Measurements from ENCODE around the gene PCDHB12. TPM values are rescaled to one million over a fixed set of nuclear protein-coding genes. Genes with fewer than 3 reads are reported as not detected.
"Not testable (repeated sequence)": the region's sequence is repeated elsewhere in the genome, so short reads cannot be mapped to it uniquely, and the experiment has no call there.

Gene PCDHB12
- total RNA-seq, 4 donors from 2014 or later = 0.22 to 2.6 (median 1.6) TPM

DNA sequence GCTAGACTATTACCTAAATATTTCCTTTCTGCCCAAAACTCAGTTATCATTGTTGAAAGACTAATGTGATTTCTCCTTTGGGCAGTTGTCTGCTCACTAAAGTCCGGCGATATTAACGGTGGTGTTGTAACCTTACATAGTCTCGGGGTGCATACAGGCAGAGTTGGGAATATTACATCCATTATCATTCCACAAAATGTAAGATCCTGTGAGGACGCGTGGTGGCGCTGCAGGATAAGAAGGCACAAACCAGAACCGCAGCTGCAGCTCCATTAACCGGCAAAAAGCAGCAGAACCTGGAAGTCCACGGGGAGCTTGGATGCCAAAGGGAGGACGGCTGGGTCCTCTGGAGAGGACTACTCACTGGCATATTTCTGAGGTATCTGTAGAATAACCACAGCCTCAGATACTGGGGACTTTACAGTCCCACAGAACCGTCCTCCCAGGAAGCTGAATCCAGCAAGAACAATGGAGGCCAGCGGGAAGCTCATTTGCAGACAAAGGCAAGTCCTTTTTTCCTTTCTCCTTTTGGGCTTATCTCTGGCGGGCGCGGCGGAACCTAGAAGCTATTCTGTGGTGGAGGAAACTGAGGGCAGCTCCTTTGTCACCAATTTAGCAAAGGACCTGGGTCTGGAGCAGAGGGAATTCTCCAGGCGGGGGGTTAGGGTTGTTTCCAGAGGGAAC lies 5.3 kb downstream of the PCDHB12 start, which contains the start of gene PCDHB13:
PCDHB13 (plus strand) TSS at position 264 of the 684 bp plus-strand sequence; CDS start at position 469, 205 bp downstream.
- 14 to 18% methylated on average over 10 to 13 of the region's 18 CpGs for WGBS, 2 donors
- TF ChIP-seq, protein P1, sequence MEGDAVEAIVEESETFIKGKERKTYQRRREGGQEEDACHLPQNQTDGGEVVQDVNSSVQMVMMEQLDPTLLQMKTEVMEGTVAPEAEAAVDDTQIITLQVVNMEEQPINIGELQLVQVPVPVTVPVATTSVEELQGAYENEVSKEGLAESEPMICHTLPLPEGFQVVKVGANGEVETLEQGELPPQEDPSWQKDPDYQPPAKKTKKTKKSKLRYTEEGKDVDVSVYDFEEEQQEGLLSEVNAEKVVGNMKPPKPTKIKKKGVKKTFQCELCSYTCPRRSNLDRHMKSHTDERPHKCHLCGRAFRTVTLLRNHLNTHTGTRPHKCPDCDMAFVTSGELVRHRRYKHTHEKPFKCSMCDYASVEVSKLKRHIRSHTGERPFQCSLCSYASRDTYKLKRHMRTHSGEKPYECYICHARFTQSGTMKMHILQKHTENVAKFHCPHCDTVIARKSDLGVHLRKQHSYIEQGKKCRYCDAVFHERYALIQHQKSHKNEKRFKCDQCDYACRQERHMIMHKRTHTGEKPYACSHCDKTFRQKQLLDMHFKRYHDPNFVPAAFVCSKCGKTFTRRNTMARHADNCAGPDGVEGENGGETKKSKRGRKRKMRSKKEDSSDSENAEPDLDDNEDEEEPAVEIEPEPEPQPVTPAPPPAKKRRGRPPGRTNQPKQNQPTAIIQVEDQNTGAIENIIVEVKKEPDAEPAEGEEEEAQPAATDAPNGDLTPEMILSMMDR (IDR thresholded peaks at IDR 0.05) = peak in 5 of 6 experiments; percentile 10 to 52 (median 30)
- H3K4me1 ChIP-seq; H3K27ac ChIP-seq; intact Hi-C loops (cut with DNase I); DNase-seq; H3K36me3 ChIP-seq: not testable (repeated sequence)
- H3K9me3 ChIP-seq = peaks cover 4 to 66% (median 45%) of the 10 kb centered on the region in 3 donors
- peaks cover 0 to 28% (median 0%) of the 10 kb centered on the region in 4 donors for H3K27me3 ChIP-seq
- peak within 1 kb of the TSS in 3 of 4 donors; percentile 15 to 45 (median 16) for H3K4me3 ChIP-seq

DNA sequence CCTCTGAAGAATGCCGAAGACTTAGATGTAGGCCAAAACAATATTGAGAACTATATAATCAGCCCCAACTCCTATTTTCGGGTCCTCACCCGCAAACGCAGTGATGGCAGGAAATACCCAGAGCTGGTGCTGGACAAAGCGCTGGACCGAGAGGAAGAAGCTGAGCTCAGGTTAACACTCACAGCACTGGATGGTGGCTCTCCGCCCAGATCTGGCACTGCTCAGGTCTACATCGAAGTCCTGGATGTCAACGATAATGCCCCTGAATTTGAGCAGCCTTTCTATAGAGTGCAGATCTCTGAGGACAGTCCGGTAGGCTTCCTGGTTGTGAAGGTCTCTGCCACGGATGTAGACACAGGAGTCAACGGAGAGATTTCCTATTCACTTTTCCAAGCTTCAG lies 6.1 kb downstream of the PCDHB12 start:
- peaks cover 0 to 21% (median 0%) of the 10 kb centered on the region in 4 donors for H3K27me3 ChIP-seq

DNA sequence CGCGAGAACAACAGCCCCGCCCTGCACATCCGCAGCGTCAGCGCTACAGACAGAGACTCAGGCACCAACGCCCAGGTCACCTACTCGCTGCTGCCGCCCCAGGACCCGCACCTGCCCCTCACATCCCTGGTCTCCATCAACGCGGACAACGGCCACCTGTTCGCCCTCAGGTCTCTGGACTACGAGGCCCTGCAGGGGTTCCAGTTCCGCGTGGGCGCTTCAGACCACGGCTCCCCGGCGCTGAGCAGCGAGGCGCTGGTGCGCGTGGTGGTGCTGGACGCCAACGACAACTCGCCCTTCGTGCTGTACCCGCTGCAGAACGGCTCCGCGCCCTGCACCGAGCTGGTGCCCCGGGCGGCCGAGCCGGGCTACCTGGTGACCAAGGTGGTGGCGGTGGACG lies 7.0 kb downstream of the PCDHB12 start:
- H3K27ac ChIP-seq; DNase-seq; intact Hi-C loops (cut with DNase I); H3K36me3 ChIP-seq; H3K4me1 ChIP-seq: not testable (repeated sequence)
- Histone ChIP-seq H3K4me3 (peak overlapping the region in 1 of 4 donors; percentile 4), H3K27me3 (peaks cover 0 to 12% (median 0%) of the 10 kb centered on the region in 4 donors), H3K9me3 (peaks cover 4 to 63% (median 36%) of the 10 kb centered on the region in 3 donors)
- 67% methylated on average over 13 of the region's 40 CpGs; no CpG with 5 or more reads in 1 of the 2 donors for WGBS, 2 donors

More for the DNA sequence above, 6.1 kb downstream of the PCDHB12 start:
- intact Hi-C loops (cut with DNase I); H3K4me1 ChIP-seq; H3K27ac ChIP-seq; H3K36me3 ChIP-seq; H3K4me3 ChIP-seq; DNase-seq: not testable (repeated sequence)
- WGBS, 2 donors = 66 to 70% methylated on average over 4 to 6 of the region's 12 CpGs
- peaks cover 4 to 66% (median 41%) of the 10 kb centered on the region in 3 donors for H3K9me3 ChIP-seq

DNA sequence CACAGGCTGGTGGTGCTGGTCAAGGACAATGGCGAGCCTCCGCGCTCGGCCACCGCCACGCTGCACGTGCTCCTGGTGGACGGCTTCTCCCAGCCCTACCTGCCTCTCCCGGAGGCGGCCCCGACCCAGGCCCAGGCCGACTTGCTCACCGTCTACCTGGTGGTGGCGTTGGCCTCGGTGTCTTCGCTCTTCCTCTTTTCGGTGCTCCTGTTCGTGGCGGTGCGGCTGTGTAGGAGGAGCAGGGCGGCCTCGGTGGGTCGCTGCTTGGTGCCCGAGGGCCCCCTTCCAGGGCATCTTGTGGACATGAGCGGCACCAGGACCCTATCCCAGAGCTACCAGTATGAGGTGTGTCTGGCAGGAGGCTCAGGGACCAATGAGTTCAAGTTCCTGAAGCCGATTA lies 7.5 kb downstream of the PCDHB12 start:
- H3K4me1 ChIP-seq; H3K27me3 ChIP-seq; H3K4me3 ChIP-seq; H3K36me3 ChIP-seq; DNase-seq; intact Hi-C loops (cut with DNase I); H3K27ac ChIP-seq: not testable (repeated sequence)
- WGBS, 2 donors = 34 to 36% methylated on average over 3 to 4 of the region's 26 CpGs
- H3K9me3 ChIP-seq = peaks cover 4 to 58% (median 32%) of the 10 kb centered on the region in 3 donors

DNA sequence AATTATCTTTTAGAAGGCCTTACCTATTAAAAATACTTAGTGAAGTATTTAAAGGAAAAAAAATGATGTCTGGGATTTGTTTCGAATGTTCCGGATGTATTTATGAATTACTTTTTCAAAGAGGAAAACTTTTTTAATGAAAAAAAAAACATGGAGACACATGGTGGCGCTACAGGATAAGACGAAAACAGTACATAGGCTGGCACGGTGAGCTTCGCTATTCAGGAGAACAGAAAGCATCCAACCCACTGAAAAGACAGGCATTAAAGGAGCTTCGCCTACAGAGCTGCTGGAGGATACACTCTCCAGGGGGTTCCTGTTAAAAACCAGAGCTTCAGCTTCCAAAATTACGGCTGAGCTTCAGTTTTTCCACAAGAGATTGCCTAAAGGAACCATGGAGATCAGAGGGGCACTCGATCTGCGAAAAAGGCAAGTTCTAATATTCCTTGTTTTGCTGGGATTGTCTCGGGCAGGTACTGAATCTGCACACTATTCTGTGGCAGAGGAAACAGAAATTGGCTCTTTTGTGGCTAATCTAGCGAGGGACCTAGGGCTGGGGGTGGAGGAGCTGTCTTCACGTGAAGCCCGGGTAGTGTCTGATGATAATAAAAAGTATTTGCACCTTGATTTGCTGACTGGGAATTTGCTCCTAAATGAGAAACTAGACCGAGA lies 14.7 kb downstream of the PCDHB12 start, which contains the start of gene PCDHB14:
PCDHB14 (plus strand) TSS at position 232 of the 672 bp plus-strand sequence; CDS start at position 395, 163 bp downstream.
- peaks cover 0 to 73% (median 51%) of the 10 kb centered on the region in 3 donors for H3K9me3 ChIP-seq
- WGBS, 2 donors = 25 to 30% methylated on average over 15 of the region's 15 CpGs

DNA sequence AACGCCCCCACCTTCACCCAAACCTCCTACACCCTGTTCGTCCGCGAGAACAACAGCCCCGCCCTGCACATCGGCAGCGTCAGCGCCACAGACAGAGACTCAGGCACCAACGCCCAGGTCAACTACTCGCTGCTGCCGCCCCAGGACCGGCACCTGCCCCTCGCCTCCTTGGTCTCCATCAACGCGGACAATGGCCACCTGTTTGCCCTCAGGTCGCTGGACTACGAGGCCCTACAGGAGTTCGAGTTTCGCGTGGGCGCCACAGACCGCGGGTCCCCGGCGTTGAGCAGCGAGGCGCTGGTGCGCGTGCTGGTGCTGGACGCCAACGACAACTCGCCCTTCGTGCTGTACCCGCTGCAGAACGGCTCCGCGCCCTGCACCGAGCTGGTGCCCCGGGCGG lies 16.3 kb downstream of the PCDHB12 start:
- H3K27ac ChIP-seq; H3K4me1 ChIP-seq; H3K27me3 ChIP-seq; intact Hi-C loops (cut with DNase I); H3K36me3 ChIP-seq; DNase-seq; H3K4me3 ChIP-seq: not testable (repeated sequence)
- H3K9me3 ChIP-seq = peaks cover 0 to 65% (median 44%) of the 10 kb centered on the region in 3 donors
- 45% methylated on average over 5 of the region's 40 CpGs; no CpG with 5 or more reads in 1 of the 2 donors for WGBS, 2 donors

More for the DNA sequence above, 14.7 kb downstream of the PCDHB12 start, which contains the start of gene PCDHB14:
- no peak within 1 kb of the TSS for H3K27ac ChIP-seq
- H3K27me3 ChIP-seq = no peaks in the 10 kb centered on the region
- H3K4me3 ChIP-seq = peak within 1 kb of the TSS in 2 of 4 donors; percentile 18 to 48
- TF ChIP-seq POLR2A (IDR thresholded peaks at IDR 0.05) = no peak
- TF ChIP-seq, protein P1 (IDR thresholded peaks at IDR 0.05) = peak in 1 of 6 experiments; percentile 6
- intact Hi-C loops (cut with DNase I) = no loop called here
- DNase-seq = no peak
- H3K4me1 ChIP-seq = no peaks in the 10 kb centered on the region
- no peaks in the 10 kb centered on the region for H3K36me3 ChIP-seq

DNA sequence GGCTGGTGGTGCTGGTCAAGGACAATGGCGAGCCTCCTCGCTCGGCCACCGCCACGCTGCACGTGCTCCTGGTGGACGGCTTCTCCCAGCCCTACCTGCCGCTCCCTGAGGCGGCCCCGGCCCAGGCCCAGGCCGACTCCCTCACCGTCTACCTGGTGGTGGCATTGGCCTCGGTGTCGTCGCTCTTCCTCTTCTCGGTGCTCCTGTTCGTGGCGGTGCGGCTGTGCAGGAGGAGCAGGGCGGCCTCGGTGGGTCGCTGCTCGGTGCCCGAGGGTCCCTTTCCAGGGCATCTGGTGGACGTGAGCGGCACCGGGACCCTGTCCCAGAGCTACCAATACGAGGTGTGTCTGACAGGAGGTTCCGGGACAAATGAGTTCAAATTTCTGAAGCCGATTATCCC lies 16.9 kb downstream of the PCDHB12 start:
- peaks cover 0 to 66% (median 47%) of the 10 kb centered on the region in 3 donors for H3K9me3 ChIP-seq
- H3K4me3 ChIP-seq; H3K27me3 ChIP-seq; intact Hi-C loops (cut with DNase I); H3K36me3 ChIP-seq; H3K27ac ChIP-seq; H3K4me1 ChIP-seq; DNase-seq: not testable (repeated sequence)
- WGBS, 2 donors = 42 to 43% methylated on average over 4 to 5 of the region's 30 CpGs

Data from esophagus squamous epithelium (tissue), 5 donors.